SH-SY5Y (cell line): ENCODE measurements around the gene CHKA.

Experiments
- GATA2 ChIP-seq: IDR thresholded peaks from 2 replicates; pipeline ENCODE4 v1.6.1; 2011; ENCODE audit warnings: mild to moderate bottlenecking, low read depth, low read length
- GATA3 ChIP-seq: IDR thresholded peaks from 2 replicates; pipeline ENCODE4 v1.6.1; 2011; ENCODE audit warnings: low read depth, mild to moderate bottlenecking, low read length, moderate library complexity

DNA sequence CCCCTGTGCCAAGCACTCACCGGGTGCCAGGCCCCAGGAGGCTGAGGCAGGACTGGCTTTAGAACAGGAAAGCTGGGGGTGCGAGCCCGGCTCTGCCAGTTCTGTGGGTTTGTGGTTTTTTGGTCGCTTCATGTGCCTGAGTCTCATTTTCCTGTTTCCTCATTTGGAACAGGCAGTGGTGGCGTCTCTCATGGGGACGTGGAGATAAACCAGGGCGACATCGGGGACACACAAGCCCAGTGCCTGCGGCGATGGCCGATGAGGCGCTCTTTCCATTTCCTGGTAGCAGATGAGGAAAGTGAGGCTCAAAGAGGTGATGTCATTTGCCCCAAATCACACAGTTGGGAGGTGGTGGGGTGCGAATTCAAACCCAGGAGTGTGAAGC lies 20.8 kb upstream of the CHKA start:
- TF ChIP-seq GATA3 (no peak), GATA2 (no peak)
